ENCODE data around the gene ILF2.

GRCh38 chr1:153717330-153717729 is 46.5 kb upstream of the ILF2 start:
- TF ChIP-seq POLR2A (IDR thresholded peaks at IDR 0.05; ENCODE audit: low read depth, low read length) (no peak), POLR2AphosphoS5 (IDR thresholded peaks at IDR 0.05; ENCODE audit: low read depth, low read length) (no peak), TAF1 (IDR thresholded peaks at IDR 0.05; ENCODE audit: borderline replicate concordance, low read depth, low read length) (no peak)

All from GM12892 (cell line).